ENCODE results near the gene PDE4D. TPM values are rescaled to one million over a fixed set of nuclear protein-coding genes. Genes with fewer than 3 reads are reported as not detected.

The PDE4D gene
- total and polyA plus RNA-seq, 2 donors (not counting 1 experiment from before 2014, with no cell fraction given) = 14.9 to 171 TPM

DNA sequence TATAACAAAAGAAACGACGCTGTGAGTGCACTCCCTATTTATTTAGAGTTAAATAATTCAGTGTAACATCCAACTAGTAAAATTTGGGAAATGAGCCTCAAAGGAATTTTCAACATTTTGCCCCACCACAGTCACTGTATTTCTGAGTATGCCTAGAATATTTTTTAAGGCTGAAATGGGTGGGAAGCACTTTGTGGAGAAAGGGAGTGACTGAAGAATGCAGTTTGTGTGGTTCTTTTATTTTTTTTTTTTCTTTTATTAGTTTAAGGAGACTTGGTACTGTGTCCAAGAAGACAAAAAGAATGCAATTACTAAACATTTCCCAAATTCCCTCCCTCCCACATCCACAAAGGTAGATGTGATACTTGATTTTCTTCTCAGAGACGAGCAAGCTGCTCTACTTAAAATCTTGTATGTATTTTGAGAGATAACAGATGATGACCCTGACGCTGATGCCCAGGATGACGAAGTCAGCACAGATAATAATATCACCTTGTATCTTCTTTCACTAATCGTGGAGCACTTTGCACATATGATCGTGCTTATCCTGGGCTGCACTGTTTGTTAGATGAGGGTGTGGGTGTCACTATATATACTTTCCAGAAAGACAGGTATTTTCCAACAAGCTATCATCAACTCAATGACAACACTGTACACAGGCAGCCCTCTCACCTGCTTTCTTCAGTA lies 724.3 kb downstream of the PDE4D start:
- Histone ChIP-seq H3K4me1 (ENCODE audit: control insufficient read depth in 2 of 2, insufficient read depth in 2 of 2, low read length in 2 of 2) (no peaks in the 10 kb centered on the region), H3K36me3 (replicated peaks in 1 of 2; ENCODE audit: control extremely low read depth in 1 of 2, control insufficient read depth in 1 of 2, extremely low read depth in 1 of 2, insufficient read depth in 2 of 2, low read length in 1 of 2) (no peaks in the 10 kb centered on the region), H3K4me2 (replicated peaks; ENCODE audit: low read depth, low read length, poor library complexity, severe bottlenecking) (no peak overlapping the region), H3K27me3 (replicated peaks in 1 of 4; ENCODE audit: control extremely low read depth in 1 of 4, control insufficient read depth in 3 of 4, insufficient read depth in 4 of 4, low read length in 3 of 4) (no peaks in the 10 kb centered on the region), H4K20me1 (ENCODE audit: control insufficient read depth, insufficient read depth, low read length, poor library complexity, severe bottlenecking) (no peaks in the 10 kb centered on the region), H3K4me3 (ENCODE audit: control extremely low read depth in 1 of 5, extremely low read depth in 1 of 5, insufficient read depth in 1 of 5, low read depth in 2 of 5, low read length in 4 of 5) (no peak overlapping the region), H2AFZ (ENCODE audit: insufficient read depth, low read depth, low read length, poor library complexity, severe bottlenecking) (no peak overlapping the region), H3K9me3 (ENCODE audit: control extremely low read depth in 1 of 3, control insufficient read depth in 2 of 3, insufficient read depth in 1 of 3, low read length in 2 of 3) (no peaks in the 10 kb centered on the region), H3K9ac (ENCODE audit: low read length) (no peak overlapping the region), H3K79me2 (ENCODE audit: control insufficient read depth, insufficient read depth, low read length) (no peaks in the 10 kb centered on the region), H3K27ac (ENCODE audit: low read length in 2 of 2) (no peak overlapping the region)
- TF ChIP-seq, protein P1, sequence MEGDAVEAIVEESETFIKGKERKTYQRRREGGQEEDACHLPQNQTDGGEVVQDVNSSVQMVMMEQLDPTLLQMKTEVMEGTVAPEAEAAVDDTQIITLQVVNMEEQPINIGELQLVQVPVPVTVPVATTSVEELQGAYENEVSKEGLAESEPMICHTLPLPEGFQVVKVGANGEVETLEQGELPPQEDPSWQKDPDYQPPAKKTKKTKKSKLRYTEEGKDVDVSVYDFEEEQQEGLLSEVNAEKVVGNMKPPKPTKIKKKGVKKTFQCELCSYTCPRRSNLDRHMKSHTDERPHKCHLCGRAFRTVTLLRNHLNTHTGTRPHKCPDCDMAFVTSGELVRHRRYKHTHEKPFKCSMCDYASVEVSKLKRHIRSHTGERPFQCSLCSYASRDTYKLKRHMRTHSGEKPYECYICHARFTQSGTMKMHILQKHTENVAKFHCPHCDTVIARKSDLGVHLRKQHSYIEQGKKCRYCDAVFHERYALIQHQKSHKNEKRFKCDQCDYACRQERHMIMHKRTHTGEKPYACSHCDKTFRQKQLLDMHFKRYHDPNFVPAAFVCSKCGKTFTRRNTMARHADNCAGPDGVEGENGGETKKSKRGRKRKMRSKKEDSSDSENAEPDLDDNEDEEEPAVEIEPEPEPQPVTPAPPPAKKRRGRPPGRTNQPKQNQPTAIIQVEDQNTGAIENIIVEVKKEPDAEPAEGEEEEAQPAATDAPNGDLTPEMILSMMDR (IDR thresholded peaks at IDR 0.05) = no peak
- TF ChIP-seq EZH2 (IDR thresholded peaks at IDR 0.05; ENCODE audit: borderline replicate concordance, insufficient read depth, low read depth, low read length, poor library complexity, severe bottlenecking) = no peak
- no peaks in the 10 kb centered on the region for H3K9me3 Mint-ChIP-seq (ENCODE audit: insufficient read depth)
- H3K4me1 Mint-ChIP-seq = no peaks in the 10 kb centered on the region
- ChIA-PET CTCF (interaction anchor here (1.3 to 1.4 kb wide), 2 partner anchors 9 to 283 kb away, joined by 3 to 4 read pairs; no protein-coding TSS in a partner anchor), POLR2A (no interaction called here)
- H3K27me3 Mint-ChIP-seq = no peaks in the 10 kb centered on the region
- intact Hi-C loops (cut with micrococcal nuclease) = no loop called here
- DNase-seq (no peak), ATAC-seq (ENCODE audit: low read depth) (no peak)
- H3K27ac Mint-ChIP-seq = no peak overlapping the region
- no CpG with 5 or more reads among the region's 7 CpGs for WGBS (ENCODE audit: insufficient coverage)
- H3K4me3 Mint-ChIP-seq = no peak overlapping the region

DNA sequence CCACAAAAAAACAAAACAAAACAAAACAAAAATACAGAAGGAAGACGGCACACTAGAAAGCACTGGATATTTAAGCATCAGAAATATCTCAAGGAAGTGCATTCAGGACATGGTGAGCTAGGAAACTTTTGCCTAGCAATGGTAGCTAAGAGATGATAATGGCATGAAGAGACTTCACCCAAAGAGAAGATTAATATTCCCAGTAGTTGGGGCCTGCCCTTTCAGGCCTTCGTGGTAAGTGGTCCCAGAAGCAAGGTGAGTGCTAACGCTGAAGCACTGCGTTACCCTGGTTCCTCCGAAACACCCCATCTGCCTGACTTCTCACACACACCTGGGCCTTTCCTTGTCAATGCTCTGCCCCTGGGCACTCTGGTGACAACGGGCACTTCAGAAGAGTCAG lies 725.5 kb downstream of the PDE4D start:
- no peaks in the 10 kb centered on the region for H3K9me3 ChIP-seq (ENCODE audit: control extremely low read depth in 1 of 3, control insufficient read depth in 2 of 3, insufficient read depth in 1 of 3, low read length in 2 of 3)
- no peaks in the 10 kb centered on the region for H3K36me3 ChIP-seq (replicated peaks in 1 of 2; ENCODE audit: control extremely low read depth in 1 of 2, control insufficient read depth in 1 of 2, extremely low read depth in 1 of 2, insufficient read depth in 2 of 2, low read length in 1 of 2)
- POLR2A ChIA-PET = no interaction called here
- H3K27ac ChIP-seq (ENCODE audit: low read length in 2 of 2) = no peak overlapping the region
- intact Hi-C loops (cut with micrococcal nuclease) = no loop called here
- Mint-ChIP-seq H3K27me3 (no peaks in the 10 kb centered on the region), H3K9me3 (ENCODE audit: insufficient read depth) (no peaks in the 10 kb centered on the region), H3K27ac (no peak overlapping the region), H3K4me3 (no peak overlapping the region), H3K4me1 (no peaks in the 10 kb centered on the region)
- no peak overlapping the region for H2AFZ ChIP-seq (ENCODE audit: insufficient read depth, low read depth, low read length, poor library complexity, severe bottlenecking)
- no peaks in the 10 kb centered on the region for H4K20me1 ChIP-seq (ENCODE audit: control insufficient read depth, insufficient read depth, low read length, poor library complexity, severe bottlenecking)
- ATAC-seq (ENCODE audit: low read depth) = no peak
- WGBS (ENCODE audit: insufficient coverage) = 93% methylated on average over 2 of the region's 6 CpGs
- DNase-seq = no peak
- no peaks in the 10 kb centered on the region for H3K4me1 ChIP-seq (ENCODE audit: control insufficient read depth in 2 of 2, insufficient read depth in 2 of 2, low read length in 2 of 2)
- TF ChIP-seq, protein P1 (IDR thresholded peaks at IDR 0.05) = no peak
- no peak for TF ChIP-seq EZH2 (IDR thresholded peaks at IDR 0.05; ENCODE audit: borderline replicate concordance, insufficient read depth, low read depth, low read length, poor library complexity, severe bottlenecking)
- CTCF ChIA-PET = no interaction called here
- H3K27me3 ChIP-seq (replicated peaks in 1 of 4; ENCODE audit: control extremely low read depth in 1 of 4, control insufficient read depth in 3 of 4, insufficient read depth in 4 of 4, low read length in 3 of 4) = no peaks in the 10 kb centered on the region
- H3K4me2 ChIP-seq (replicated peaks; ENCODE audit: low read depth, low read length, poor library complexity, severe bottlenecking) = no peak overlapping the region
- H3K4me3 ChIP-seq (ENCODE audit: control extremely low read depth in 1 of 5, extremely low read depth in 1 of 5, insufficient read depth in 1 of 5, low read depth in 2 of 5, low read length in 4 of 5) = no peak overlapping the region
- H3K79me2 ChIP-seq (ENCODE audit: control insufficient read depth, insufficient read depth, low read length) = no peaks in the 10 kb centered on the region
- H3K9ac ChIP-seq (ENCODE audit: low read length) = no peak overlapping the region
